GM18909 (cell line): ENCODE measurements around the gene SHROOM3.

ENCODE experiments used
- ATAC-seq: cut with Tn5 transposase; IDR thresholded peaks from one replicate; pipeline ENCODE4 v1.9.1; 2021; ENCODE audit warnings: mild to moderate bottlenecking; ENCODE audit not compliant: unreplicated experiment, poor library complexity

SHROOM3 gene

GRCh38 chr4:76790377-76790776, 355.3 kb downstream of the SHROOM3 start:
- ATAC-seq: no peak

DNA sequence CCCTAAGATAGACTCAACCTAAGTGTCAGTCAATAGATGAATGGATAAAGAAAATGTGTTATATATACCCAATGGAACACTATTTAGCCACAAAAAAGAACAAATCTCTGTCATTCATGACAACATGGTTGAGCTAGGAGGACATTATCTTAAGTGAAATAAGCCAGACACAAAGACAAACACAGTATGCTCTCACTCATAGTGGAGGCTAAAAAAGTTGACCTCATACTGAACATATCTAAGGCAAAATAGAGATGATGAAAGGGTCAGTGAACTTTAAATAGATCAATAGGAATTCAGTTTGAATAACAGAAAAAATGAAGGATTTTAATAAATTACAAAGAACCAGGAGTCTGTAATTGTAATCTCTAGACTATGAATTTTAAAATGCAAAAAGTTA, 356.4 kb downstream of the SHROOM3 start:
- no peak for ATAC-seq

GRCh38 chr4:76792418-76792817, 357.4 kb downstream of the SHROOM3 start:
- ATAC-seq: no peak

DNA sequence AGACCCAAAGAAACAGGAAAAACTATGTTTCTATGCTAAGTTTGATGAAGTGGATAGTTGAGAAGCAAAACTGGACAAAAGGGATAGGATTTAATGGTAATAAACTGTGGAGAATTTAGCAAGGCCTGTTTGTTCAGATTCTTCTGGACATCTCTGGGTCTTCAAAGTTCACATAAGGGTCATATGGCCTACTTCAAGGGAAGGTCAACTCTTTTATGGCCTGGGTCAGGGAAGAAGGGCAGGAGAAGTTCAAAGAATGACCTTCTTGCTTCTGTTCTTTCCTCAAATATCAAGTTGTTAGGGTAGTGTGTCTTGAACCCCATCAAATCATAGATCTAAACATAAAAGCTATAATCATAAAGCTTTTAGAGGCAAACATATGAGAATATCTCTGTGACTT, 360.2 kb downstream of the SHROOM3 start:
- no peak for ATAC-seq

GRCh38 chr4:76799140-76799539, 364.1 kb downstream of the SHROOM3 start:
- no peak for ATAC-seq

GRCh38 chr4:76799718-76800117, 364.7 kb downstream of the SHROOM3 start:
- no peak for ATAC-seq

- no peak for ATAC-seq
Measured at GRCh38 chr4:76800902-76801301, 365.9 kb downstream of the SHROOM3 start.

DNA sequence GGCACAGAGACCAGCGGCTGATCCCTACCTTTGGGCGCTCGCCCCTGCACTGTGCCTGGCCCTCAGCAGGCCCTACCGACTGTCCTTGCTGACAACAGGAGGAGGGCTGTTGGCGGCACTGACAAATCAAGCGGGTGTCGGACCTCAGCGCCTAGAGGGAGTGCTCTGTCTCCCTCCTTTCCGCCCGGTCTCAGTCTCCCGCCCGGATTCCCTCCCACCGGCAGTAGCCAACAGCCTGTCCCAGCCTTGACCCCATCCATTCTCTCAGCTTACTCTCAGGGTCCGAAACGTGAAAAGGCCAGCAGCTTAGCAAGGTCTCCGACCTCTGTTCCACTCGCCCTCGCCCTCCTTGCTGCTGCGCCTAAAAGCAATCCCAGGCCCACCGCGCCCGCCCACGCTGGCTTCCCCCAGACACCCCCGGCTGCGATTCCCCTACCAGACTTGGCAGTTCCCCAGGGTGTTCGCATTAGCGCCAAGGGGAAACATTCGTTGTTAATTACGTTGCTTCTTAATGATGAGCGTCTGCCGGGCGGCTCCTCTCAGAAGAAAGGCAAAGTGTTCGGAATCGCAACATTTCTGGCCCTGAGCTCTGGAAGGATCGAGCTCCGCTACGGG, 366.7 kb downstream of the SHROOM3 start:
- no peak for ATAC-seq

DNA sequence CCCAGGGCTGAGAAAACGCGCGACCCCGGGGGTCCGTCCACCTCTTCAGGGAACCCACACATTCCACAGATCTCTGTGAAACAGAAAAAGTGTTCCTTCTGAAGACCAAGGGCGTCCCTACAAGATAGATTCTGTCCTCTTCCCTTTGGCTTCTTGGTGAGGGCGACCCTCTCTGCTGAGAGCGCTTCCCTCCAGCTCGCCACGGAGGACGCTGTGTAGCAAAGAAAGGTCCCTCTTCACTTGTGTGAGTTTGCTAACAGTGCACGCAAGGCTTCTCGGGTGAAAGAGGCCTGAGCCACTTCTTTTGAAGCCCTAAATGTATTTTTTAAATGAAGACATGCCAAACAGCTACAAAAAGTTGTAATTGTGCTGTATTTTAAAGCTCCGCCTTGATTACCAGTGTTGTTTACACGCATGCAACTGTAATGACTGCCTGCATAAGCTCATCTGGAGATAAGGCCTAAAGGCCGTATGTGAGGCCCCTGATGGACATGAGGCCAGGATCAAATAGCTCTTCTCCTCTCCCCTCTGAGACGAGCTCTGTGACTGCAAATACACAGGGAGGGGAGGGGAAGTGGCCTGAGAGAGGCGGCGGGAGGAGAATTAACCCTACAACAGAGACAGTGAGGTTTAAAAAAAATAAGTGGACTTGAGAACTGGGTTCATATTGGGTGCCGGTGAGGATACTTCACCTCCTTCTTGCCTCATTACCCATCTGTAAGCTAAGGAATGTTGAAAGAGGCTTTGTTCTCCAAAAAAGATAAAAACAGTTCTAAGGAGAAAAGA, 367.4 kb downstream of the SHROOM3 start:
- no peak for ATAC-seq

DNA sequence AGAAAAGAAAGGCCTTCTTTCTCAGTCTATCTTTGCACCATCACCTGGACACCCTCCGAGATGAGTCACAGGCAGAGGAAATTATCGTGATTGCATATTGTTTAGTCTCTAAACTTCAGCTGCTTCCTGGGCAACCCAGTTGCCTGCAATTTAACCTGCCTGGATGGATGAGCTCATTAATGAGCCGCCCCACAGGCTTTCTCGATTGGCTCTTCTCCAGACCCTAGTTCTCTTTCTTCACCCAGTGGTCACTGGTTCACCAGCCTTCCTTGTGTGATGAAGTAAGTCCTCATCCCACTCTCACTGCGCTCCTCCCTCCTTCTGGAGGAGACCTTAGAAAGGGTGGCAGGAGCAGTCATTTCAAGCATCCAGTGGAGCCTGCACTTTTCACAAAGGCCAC, 368.5 kb downstream of the SHROOM3 start:
- no peak for ATAC-seq

DNA sequence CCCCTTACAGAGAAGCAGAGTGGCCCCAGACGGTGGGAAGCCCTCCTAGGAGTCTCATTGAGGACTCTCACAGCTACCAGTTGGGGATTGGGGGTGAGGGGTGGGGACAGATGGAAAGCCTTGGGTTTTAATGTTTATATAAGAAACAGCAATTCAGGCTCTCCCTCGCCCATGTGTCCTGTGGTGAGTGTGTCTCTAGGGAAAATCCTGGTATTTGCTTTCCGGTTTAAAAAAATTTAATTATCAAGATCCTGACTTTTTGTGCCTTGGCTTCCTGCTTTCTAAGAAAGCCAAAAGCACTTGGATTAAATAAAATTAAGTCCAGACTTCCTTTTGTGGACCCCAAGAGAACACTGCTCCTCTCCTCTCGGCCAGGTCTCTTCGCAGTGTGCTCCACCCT, 369.1 kb downstream of the SHROOM3 start:
- ATAC-seq: no peak

- ATAC-seq: no peak
Measured at GRCh38 chr4:76806346-76806745, 371.3 kb downstream of the SHROOM3 start.

GRCh38 chr4:76806757-76807156, 371.7 kb downstream of the SHROOM3 start:
- ATAC-seq: no peak

DNA sequence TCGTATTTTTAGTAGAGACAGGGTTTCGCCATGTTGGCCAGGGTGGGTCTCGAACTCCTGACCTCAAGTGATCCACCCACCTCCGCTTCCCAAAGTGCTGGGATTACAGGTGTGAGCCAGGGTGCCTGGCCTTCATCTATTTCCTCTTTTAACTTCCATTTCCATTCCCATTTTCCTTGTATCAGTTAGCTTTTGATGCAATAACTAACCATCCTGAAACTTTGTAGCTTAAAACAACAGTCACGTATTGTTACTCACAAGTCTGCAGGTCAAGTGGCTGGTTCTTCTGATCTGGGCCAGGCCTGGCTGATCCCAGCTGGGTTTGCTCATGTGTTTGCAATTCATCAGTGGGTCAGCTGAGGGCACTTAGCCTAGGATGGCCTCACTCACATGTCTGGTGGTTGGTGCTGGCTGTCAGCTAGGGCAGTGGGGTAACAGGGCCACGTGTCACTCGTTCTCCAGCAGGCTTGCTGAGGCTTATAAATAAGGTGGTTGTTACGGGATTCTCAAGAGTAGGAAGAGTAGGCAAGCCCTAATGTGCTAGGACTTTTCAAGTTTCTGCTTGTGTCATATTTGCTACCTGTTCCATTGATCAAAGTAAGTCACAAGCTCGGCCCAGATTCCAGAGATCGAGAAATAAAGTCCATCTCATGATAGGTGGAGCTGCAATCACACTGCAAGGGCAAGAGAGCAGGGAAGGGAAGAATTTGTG, 374.7 kb downstream of the SHROOM3 start:
- no peak for ATAC-seq

DNA sequence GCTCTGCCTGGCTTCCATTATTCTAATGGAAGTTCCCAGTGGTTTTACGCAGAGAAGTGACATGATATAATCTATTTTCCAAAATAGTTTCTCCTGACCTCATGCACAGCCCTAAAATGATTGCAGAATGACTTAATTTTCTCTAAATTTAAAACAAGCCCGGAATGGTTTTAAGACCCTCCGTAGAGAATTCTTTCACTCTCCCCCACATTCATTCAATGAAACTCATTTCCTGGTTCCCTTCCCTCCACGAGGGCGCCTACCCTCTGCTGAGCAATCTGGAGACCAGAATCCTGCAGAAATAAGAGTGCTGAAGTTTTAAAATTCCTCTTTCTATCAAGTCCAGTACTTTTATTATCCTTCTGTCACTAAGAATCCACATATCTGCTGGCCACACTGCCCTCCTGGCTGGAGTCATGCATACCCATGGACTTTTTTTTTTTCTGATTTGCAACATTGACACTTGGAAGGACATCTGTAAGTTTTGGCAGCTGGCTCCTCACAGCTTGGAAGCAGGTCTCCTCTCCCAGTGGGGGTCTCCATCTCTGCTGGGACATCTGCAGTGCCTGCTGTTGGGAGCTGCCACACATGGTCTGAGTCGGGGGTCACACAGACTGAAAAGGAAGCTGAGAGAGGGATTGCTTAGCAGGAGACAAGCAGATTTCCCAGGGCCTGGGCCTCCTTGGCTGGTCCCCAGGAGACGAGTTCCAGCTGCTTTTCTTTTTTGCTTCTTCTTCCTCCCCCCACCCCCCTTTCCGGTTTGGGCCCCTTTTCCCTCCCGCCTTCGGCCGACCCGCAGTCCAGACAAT, 376.8 kb downstream of the SHROOM3 start:
- no peak for ATAC-seq

DNA sequence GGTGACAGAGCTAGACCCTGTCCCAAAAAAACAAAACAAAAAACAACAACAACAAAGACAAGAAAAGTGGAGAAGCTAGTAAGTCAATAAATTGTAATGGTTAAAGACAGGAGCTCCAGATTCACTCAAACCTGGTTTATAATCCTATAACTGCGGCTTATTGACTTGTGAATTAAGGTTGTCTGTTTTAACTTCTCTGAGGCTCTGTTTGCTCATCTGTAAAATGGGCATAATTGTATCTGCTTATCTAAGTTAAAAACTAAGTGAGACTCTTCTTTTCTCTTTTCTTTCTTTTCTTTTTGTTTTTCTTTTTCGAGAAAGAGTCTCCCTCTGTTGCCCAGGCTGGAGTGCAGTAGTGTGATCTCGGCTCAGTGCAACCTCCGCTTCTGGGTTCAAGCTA, 378.0 kb downstream of the SHROOM3 start:
- no peak for ATAC-seq

DNA sequence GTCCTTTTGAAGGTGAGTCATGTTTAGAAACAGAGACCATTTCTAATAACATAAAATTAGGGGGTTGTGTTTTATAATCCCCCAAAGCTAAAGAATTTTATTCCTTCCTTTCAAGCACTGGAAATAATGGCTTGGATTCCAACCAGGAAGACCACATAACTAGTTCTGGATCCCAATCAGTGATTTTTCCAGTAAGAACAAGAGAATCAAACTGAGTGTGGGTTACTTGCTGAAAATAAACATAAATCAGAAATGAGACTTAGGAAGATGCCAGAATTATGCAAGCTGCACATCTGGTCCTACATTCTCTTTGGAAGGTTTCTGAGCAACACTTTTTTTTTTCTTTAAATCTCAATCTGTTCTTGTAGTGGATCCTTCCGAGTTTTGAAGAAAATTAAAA, 386.6 kb downstream of the SHROOM3 start:
- no peak for ATAC-seq

- no peak for ATAC-seq
Measured at GRCh38 chr4:76822303-76822702, 387.3 kb downstream of the SHROOM3 start.

DNA sequence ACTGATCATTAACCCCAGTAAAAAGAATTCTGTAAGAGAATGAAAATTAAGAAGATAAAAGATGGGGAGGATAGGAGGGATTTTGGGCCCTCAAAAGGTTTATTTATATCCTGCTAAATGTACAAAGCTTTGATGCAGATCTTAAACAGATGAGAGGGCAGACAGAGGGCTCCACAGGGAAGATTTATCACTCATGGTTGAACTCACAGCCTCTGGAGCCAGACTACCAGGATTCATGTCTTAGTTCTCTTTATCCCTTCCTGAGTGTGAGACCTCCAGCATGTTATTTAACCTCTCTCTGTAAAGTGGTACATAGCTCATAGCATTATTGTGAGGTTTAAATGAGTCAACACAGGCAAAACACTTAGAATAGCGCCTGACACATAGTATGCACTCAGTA, 388.5 kb downstream of the SHROOM3 start:
- ATAC-seq: no peak

GRCh38 chr4:76830612-76830963, 395.6 kb downstream of the SHROOM3 start:
- ATAC-seq: no peak
